ENCODE measurements around the gene CRACR2A.

- TF ChIP-seq ZBTB7A (IDR thresholded peaks at IDR 0.05; ENCODE audit: low read depth), result no peak
- no peak for TF ChIP-seq YY1 (IDR thresholded peaks at IDR 0.05; ENCODE audit: low read depth)
- TF ChIP-seq REST (IDR thresholded peaks at IDR 0.05; ENCODE audit: low read depth), result no peak
- no peak for TF ChIP-seq TAF1 (IDR thresholded peaks at IDR 0.05; ENCODE audit: low read depth)
- TF ChIP-seq EP300 (IDR thresholded peaks at IDR 0.05; ENCODE audit: borderline replicate concordance), result no peak
- no peak for TF ChIP-seq MAX (IDR thresholded peaks at IDR 0.05)
- TF ChIP-seq TCF12 (IDR thresholded peaks at IDR 0.05; ENCODE audit: low read depth), result no peak
- TF ChIP-seq NFIC (IDR thresholded peaks at IDR 0.05), result no peak
- TF ChIP-seq EGR1 (IDR thresholded peaks at IDR 0.05), result no peak
- no peak for TF ChIP-seq CEBPB (IDR thresholded peaks at IDR 0.05)
Measured at GRCh38 chr12:3666441-3666840, 86.5 kb downstream of the CRACR2A start.

Data from Ishikawa (cell line).